Liver (tissue), 9 donors: Measurements from ENCODE around the gene KRTAP21-1. TPM values are rescaled to one million over a fixed set of nuclear protein-coding genes. Genes with fewer than 3 reads are reported as not detected.

Experiments used
- DNase-seq: peaks from one replicate; pipeline ENCODE4 v3.0.0-alpha.2; 2017; ENCODE audit warnings: low spot score
- H3K27ac ChIP-seq, 2 donors: one replicate each; pipeline ENCODE4 v1.7.0; 2013; ENCODE audit warnings: inconsistent platforms in 2 of 2, low read length in 2 of 2, control low read depth in 1 of 2, low read depth in 1 of 2, mild to moderate bottlenecking in 1 of 2
- H3K27me3 ChIP-seq, 4 donors: one replicate each; pipeline versions ENCODE4 v1.6.1 to v1.7.0; 2013; ENCODE audit warnings: low read length in 3 of 4, inconsistent platforms in 1 of 4, mild to moderate bottlenecking in 1 of 4, moderate library complexity in 1 of 4; ENCODE audit not compliant: control insufficient read depth in 4 of 4, insufficient read depth in 4 of 4
- H3K36me3 ChIP-seq, 4 donors: one replicate each; pipeline versions ENCODE4 v1.6.1 to v1.7.0; 2013; ENCODE audit warnings: low read length in 3 of 4, mild to moderate bottlenecking in 3 of 4, low read depth in 1 of 4, moderate library complexity in 1 of 4; ENCODE audit not compliant: control insufficient read depth in 4 of 4, insufficient read depth in 3 of 4
- H3K4me1 ChIP-seq, 4 donors: one replicate each; pipeline versions ENCODE4 v1.6.1 to v1.7.0; 2013; ENCODE audit warnings: low read length in 3 of 4, mild to moderate bottlenecking in 3 of 4, moderate library complexity in 1 of 4; ENCODE audit not compliant: control insufficient read depth in 4 of 4, insufficient read depth in 4 of 4
- H3K4me3 ChIP-seq, 3 donors: one replicate each; pipeline versions ENCODE4 v1.6.1 to v1.7.0; 2013; ENCODE audit warnings: low read length in 3 of 3, control low read depth in 1 of 3, low read depth in 1 of 3, mild to moderate bottlenecking in 1 of 3
- H3K9ac ChIP-seq, 2 donors: one replicate each; pipeline ENCODE4 v1.7.0; 2013; ENCODE audit warnings: low read length in 2 of 2, mild to moderate bottlenecking in 2 of 2, moderate library complexity in 2 of 2, control low read depth in 1 of 2, low read depth in 1 of 2
- H3K9me3 ChIP-seq, 4 donors: one replicate each; pipeline versions ENCODE4 v1.6.1 to v1.7.0; 2013; ENCODE audit warnings: low read length in 3 of 4; ENCODE audit not compliant: control insufficient read depth in 4 of 4
- ATF3 ChIP-seq: IDR thresholded peaks from 2 replicates; pipeline ENCODE4 v1.6.1; 2016; ENCODE audit warnings: antibody characterized with exemption
- CTCF ChIP-seq: fragments of 150-350 bp; IDR thresholded peaks from 2 replicates; pipeline ENCODE4 v1.5.1; 2017; ENCODE audit warnings: improper control_type of control experiment, low read depth, low read length; ENCODE audit not compliant: missing input control
- EGR1 ChIP-seq, 2 donors: IDR thresholded peaks; 2 replicates each; pipeline ENCODE4 v1.6.1; 2016 to 2018; ENCODE audit warnings: antibody characterized with exemption in 2 of 2, low read depth in 2 of 2
- FOXA1 ChIP-seq: IDR thresholded peaks from 2 replicates; pipeline ENCODE4 v1.6.1; 2016; ENCODE audit warnings: antibody characterized with exemption
- FOXA2 ChIP-seq: IDR thresholded peaks from 2 replicates; pipeline ENCODE4 v1.6.1; 2016; ENCODE audit warnings: antibody characterized with exemption
- GABPA ChIP-seq, 2 donors: IDR thresholded peaks in 1 of 2; conservative IDR thresholded peaks in 1 of 2; 2 replicates each; pipeline ENCODE4 v1.6.1; 2016; ENCODE audit warnings: antibody characterized with exemption in 2 of 2, mild to moderate bottlenecking in 1 of 2, moderate library complexity in 1 of 2
- HNF4A ChIP-seq, 2 donors: conservative IDR thresholded peaks; 2 replicates each; pipeline ENCODE4 v1.6.1; 2016; ENCODE audit warnings: antibody characterized with exemption in 2 of 2, mild to moderate bottlenecking in 2 of 2
- HNF4G ChIP-seq: IDR thresholded peaks from 2 replicates; pipeline ENCODE4 v1.6.1; 2016; ENCODE audit warnings: antibody characterized with exemption
- JUND ChIP-seq, 2 donors: IDR thresholded peaks; 2 replicates each; pipeline ENCODE4 v1.6.1; 2016; ENCODE audit warnings: antibody characterized with exemption in 2 of 2
- MAX ChIP-seq: IDR thresholded peaks from 2 replicates; pipeline ENCODE4 v1.6.1; 2016; ENCODE audit warnings: antibody characterized with exemption
- NR2F2 ChIP-seq: IDR thresholded peaks from 2 replicates; pipeline ENCODE4 v1.6.1; 2016; ENCODE audit warnings: antibody characterized with exemption
- RAD21 ChIP-seq, 2 donors: IDR thresholded peaks; 2 replicates each; pipeline ENCODE4 v1.6.1; 2016; ENCODE audit warnings: antibody characterized with exemption in 2 of 2, mild to moderate bottlenecking in 2 of 2
- REST ChIP-seq: IDR thresholded peaks from 2 replicates; pipeline ENCODE4 v1.6.1; 2016; ENCODE audit warnings: antibody characterized with exemption, mild to moderate bottlenecking
- RXRA ChIP-seq, 2 donors: IDR thresholded peaks; 2 replicates each; pipeline ENCODE4 v1.6.1; 2017 to 2018; ENCODE audit warnings: antibody characterized with exemption in 2 of 2, mild to moderate bottlenecking in 1 of 2
- SP1 ChIP-seq: IDR thresholded peaks from 2 replicates; pipeline ENCODE4 v1.6.1; 2018; ENCODE audit warnings: antibody characterized with exemption, mild to moderate bottlenecking
- TAF1 ChIP-seq: conservative IDR thresholded peaks from 2 replicates; pipeline ENCODE4 v1.6.1; 2016; ENCODE audit warnings: antibody characterized with exemption, mild to moderate bottlenecking
- YY1 ChIP-seq: IDR thresholded peaks from 2 replicates; pipeline ENCODE4 v1.6.1; 2016; ENCODE audit warnings: antibody characterized with exemption, mild to moderate bottlenecking
- ZBTB33 ChIP-seq: IDR thresholded peaks from 2 replicates; pipeline ENCODE4 v1.6.1; 2016; ENCODE audit warnings: antibody characterized with exemption
- WGBS: extraction: QIAGEN DNeasy Blood & Tissue Kit; methylation state at CpG from one replicate; pipeline ENCODE4 v1.1.7; 2013; 5-methylcytosine and 5-hydroxymethylcytosine counted together
- polyA plus RNA-seq, 2 donors: library from polyadenylated mRNA; stranded (reverse) in 1 of 2; unstranded in 1 of 2; fragments of 200-250 nt in 1 of 2; fragments of >200 nt in 1 of 2; fragmentation: Nextera tagmentation in 1 of 2; extraction: Ambion mirVana in 1 of 2; gene quantifications; one replicate each; pipeline versions ENCODE4 v1.2.1 to v1.2.3, GENCODE V29; 2013 to 2015
- total RNA-seq, 2 donors: library from RNA; depleted of rRNA; stranded (reverse); fragments of >200 nt; gene quantifications; one replicate each; pipeline ENCODE4 v1.2.3, GENCODE V29; 2014
- donor health status: healthy.
- donor health status: healthy.
- donor health status: healthy.
- donor health status: healthy.
- donor health status: healthy.

KRTAP21-1 gene
- total and polyA plus RNA-seq, 4 donors = not detected

- Histone ChIP-seq H3K9ac (no peak overlapping the region), H3K27me3 (no peaks in the 10 kb centered on the region), H3K27ac (no peak overlapping the region), H3K4me3 (no peak overlapping the region), H3K36me3 (no peaks in the 10 kb centered on the region), H3K4me1 (peaks cover 0 to 2% (median 0%) of the 10 kb centered on the region in 4 donors), H3K9me3 (peaks cover 0 to 2% (median 0%) of the 10 kb centered on the region in 4 donors)
- TF ChIP-seq JUND (IDR thresholded peaks at IDR 0.05) (no peak), GABPA (IDR thresholded peaks at IDR 0.05 in 1 of 2, conservative IDR thresholded peaks at IDR 0.05 in 1 of 2) (no peak), MAX (no peak), REST (no peak), CTCF (no peak), RXRA (IDR thresholded peaks at IDR 0.05) (no peak), YY1 (no peak), NR2F2 (no peak), ATF3 (no peak), FOXA1 (no peak), HNF4G (no peak), FOXA2 (no peak), EGR1 (IDR thresholded peaks at IDR 0.05; ENCODE audit: low read depth in 2 of 2) (no peak), SP1 (no peak), RAD21 (IDR thresholded peaks at IDR 0.05) (no peak), TAF1 (no peak), ZBTB33 (no peak), HNF4A (conservative IDR thresholded peaks at IDR 0.05) (no peak)
- 71% methylated on average over 2 of the region's 2 CpGs for WGBS
- DNase-seq = no peak
These were observed 40.3 kb downstream of the KRTAP21-1 start for GRCh38 chr21:30714946-30715345.
